GM19099 (cell line): ENCODE results near the gene RAVER1.
A peak's percentile ranks its signal among the peaks of the same experiment; 100 is the strongest.

ENCODE experiments used
- POLR2A ChIP-seq: IDR thresholded peaks from 3 replicates; pipeline ENCODE4 v1.6.1; 2011; ENCODE audit warnings: low read depth; ENCODE audit not compliant: insufficient read length; ENCODE audit errors: extremely low read depth

Gene RAVER1

GRCh38 chr19:10277795-10278589 lies 55.3 kb downstream of the RAVER1 start:
- peak; percentile 34 for TF ChIP-seq POLR2A

- TF ChIP-seq POLR2A = no peak
Observed at GRCh38 chr19:10274589-10274988, 58.7 kb downstream of the RAVER1 start.

- no peak for TF ChIP-seq POLR2A
Observed at GRCh38 chr19:10271543-10272086, 61.7 kb downstream of the RAVER1 start.

- TF ChIP-seq POLR2A = peak; percentile 99
Observed at GRCh38 chr19:10270616-10271394, 62.5 kb downstream of the RAVER1 start, which contains the start of gene ICAM1. Gene ICAM1, plus strand, starts transcription at chr19:10271120. Its CDS starts 40 bp downstream, at chr19:10271160.

GRCh38 chr19:10270180-10270615 lies 63.1 kb downstream of the RAVER1 start:
- TF ChIP-seq POLR2A = no peak

GRCh38 chr19:10269333-10270179 lies 63.8 kb downstream of the RAVER1 start:
- TF ChIP-seq POLR2A = no peak

GRCh38 chr19:10268071-10268470 lies 65.3 kb downstream of the RAVER1 start:
- no peak for TF ChIP-seq POLR2A

GRCh38 chr19:10266706-10267105 lies 66.6 kb downstream of the RAVER1 start:
- TF ChIP-seq POLR2A = no peak
